Activated CD8-positive, alpha-beta memory T cell treated with anti-CD3 and anti-CD28 coated beads, Interleukin-2, amount 50 U/mL, for 1 hour (primary cell): ENCODE measurements around the gene CHRDL1.

Experiments used
- DNase-seq: peaks from one replicate; pipeline ENCODE4 v3.0.0-alpha.2; 2020; ENCODE audit errors: extremely low read depth

Gene CHRDL1

GRCh38 chrX:110743679-110744340, 51.8 kb downstream of the CHRDL1 start:
- DNase-seq: no peak

GRCh38 chrX:110741213-110741796, 54.3 kb downstream of the CHRDL1 start:
- no peak for DNase-seq

GRCh38 chrX:110734894-110735541, 60.6 kb downstream of the CHRDL1 start:
- DNase-seq: no peak

- no peak for DNase-seq
These were observed 61.3 kb downstream of the CHRDL1 start for GRCh38 chrX:110734271-110734670.

GRCh38 chrX:110733166-110733565, 62.5 kb downstream of the CHRDL1 start:
- no peak for DNase-seq

GRCh38 chrX:110732266-110732665, 63.4 kb downstream of the CHRDL1 start:
- DNase-seq: no peak

GRCh38 chrX:110723844-110724243, 71.8 kb downstream of the CHRDL1 start:
- DNase-seq: no peak

GRCh38 chrX:110722135-110722534, 73.5 kb downstream of the CHRDL1 start:
- DNase-seq: no peak

GRCh38 chrX:110713666-110714065, 82.0 kb downstream of the CHRDL1 start:
- no peak for DNase-seq

- no peak for DNase-seq
These were observed 89.2 kb downstream of the CHRDL1 start for GRCh38 chrX:110706446-110706845.

- no peak for DNase-seq
These were observed 92.0 kb downstream of the CHRDL1 start for GRCh38 chrX:110703641-110704040.

- no peak for DNase-seq
These were observed 96.5 kb downstream of the CHRDL1 start for GRCh38 chrX:110699109-110699508.

- no peak for DNase-seq
These were observed 96.9 kb downstream of the CHRDL1 start for GRCh38 chrX:110698696-110699095.

- DNase-seq: no peak
These were observed 102.8 kb downstream of the CHRDL1 start for GRCh38 chrX:110692866-110693265.

- DNase-seq: no peak
These were observed 104.2 kb downstream of the CHRDL1 start for GRCh38 chrX:110691446-110691845.

- no peak for DNase-seq
These were observed 111.0 kb downstream of the CHRDL1 start for GRCh38 chrX:110684653-110685052.

GRCh38 chrX:110683925-110684324, 111.7 kb downstream of the CHRDL1 start:
- no peak for DNase-seq

- DNase-seq: no peak
These were observed 117.0 kb downstream of the CHRDL1 start for GRCh38 chrX:110678591-110678990.

- DNase-seq: no peak
These were observed 119.7 kb downstream of the CHRDL1 start for GRCh38 chrX:110675886-110676285.

- no peak for DNase-seq
These were observed 124.4 kb downstream of the CHRDL1 start for GRCh38 chrX:110671068-110671803.

- DNase-seq: no peak
These were observed 126.0 kb downstream of the CHRDL1 start for GRCh38 chrX:110669572-110669971.

GRCh38 chrX:110667706-110668105, 127.9 kb downstream of the CHRDL1 start:
- DNase-seq: no peak
